CD4-positive, CD25-positive, alpha-beta regulatory T cell (primary cell): ENCODE data around the gene GPS1. TPM values are rescaled to one million over a fixed set of nuclear protein-coding genes. Genes with fewer than 3 reads are reported as not detected.

Experiments used
- ATAC-seq, 2 donors: fragments of 150-1000 bp; cut with Tn5 transposase; one replicate each; pipeline ENCODE4 v1.10.0; 2021; ENCODE audit warnings: low read depth in 2 of 2, moderate number of reproducible peaks in 2 of 2, moderate library complexity in 1 of 2
- DNase-seq, 3 donors: peaks; one replicate each; pipeline versions ENCODE4 v3.0.0 to v3.0.0-alpha.2; 2012 to 2022; ENCODE audit warnings: mixed read lengths in 1 of 3
- H3K27ac ChIP-seq: one replicate; pipeline ENCODE4 v1.7.0; 2013; ENCODE audit warnings: mild to moderate bottlenecking, low read length; ENCODE audit not compliant: insufficient read depth, poor library complexity, severe bottlenecking
- H3K27me3 ChIP-seq: one replicate; pipeline ENCODE4 v1.7.0; 2013; ENCODE audit warnings: low read length; ENCODE audit not compliant: control insufficient read depth, insufficient read depth
- H3K36me3 ChIP-seq: one replicate; pipeline ENCODE4 v1.7.0; 2013; ENCODE audit warnings: mild to moderate bottlenecking, low read length, moderate library complexity; ENCODE audit not compliant: control insufficient read depth, insufficient read depth
- H3K4me1 ChIP-seq: 2 replicates; pipeline ENCODE4 v1.7.0; 2013; ENCODE audit warnings: mild to moderate bottlenecking, low read length; ENCODE audit not compliant: insufficient read depth, control insufficient read depth, poor library complexity, severe bottlenecking
- H3K4me3 ChIP-seq: one replicate; pipeline ENCODE4 v1.7.0; 2013; ENCODE audit warnings: low read depth, mild to moderate bottlenecking, low read length, moderate library complexity
- H3K9me3 ChIP-seq, 2 experiments: 1 replicate in 1 of 2; 2 replicates in 1 of 2; pipeline ENCODE4 v1.7.0; 2013; ENCODE audit warnings: low read length in 2 of 2, mild to moderate bottlenecking in 1 of 2, moderate library complexity in 1 of 2; ENCODE audit not compliant: control insufficient read depth in 2 of 2
- H3K27ac Mint-ChIP-seq, 3 donors: one replicate each; pipeline ENCODE4 v1.8.0; 2020 to 2022; ENCODE audit warnings: mild to moderate bottlenecking in 3 of 3, mixed read lengths in 3 of 3, moderate library complexity in 2 of 3
- H3K27me3 Mint-ChIP-seq: one replicate; pipeline ENCODE4 v1.8.0; 2022; ENCODE audit warnings: mild to moderate bottlenecking, mixed read lengths
- H3K36me3 Mint-ChIP-seq: one replicate; pipeline ENCODE4 v1.8.0; 2020; ENCODE audit warnings: mixed read lengths
- H3K4me1 Mint-ChIP-seq, 4 donors: one replicate each; pipeline ENCODE4 v1.8.0; 2020 to 2022; ENCODE audit warnings: mixed read lengths in 4 of 4, mild to moderate bottlenecking in 1 of 4
- H3K4me3 Mint-ChIP-seq, 4 donors: one replicate each; pipeline ENCODE4 v1.8.0; 2020 to 2022; ENCODE audit warnings: mild to moderate bottlenecking in 4 of 4, mixed read lengths in 4 of 4, moderate library complexity in 3 of 4
- H3K9me3 Mint-ChIP-seq, 7 donors: one replicate each; pipeline ENCODE4 v1.8.0; 2020 to 2022; ENCODE audit warnings: mixed read lengths in 7 of 7, mild to moderate bottlenecking in 3 of 7, moderate library complexity in 2 of 7
- polyA plus RNA-seq, 4 donors: library from polyadenylated mRNA; unstranded; fragments of 300-500 nt; fragmentation: Illumina TruSeq; gene quantifications; one replicate each; pipeline ENCODE4 v1.2.3, GENCODE V29; 2021
- total RNA-seq: library from RNA; stranded (reverse); gene quantifications from one replicate; pipeline ENCODE4 v1.2.3, GENCODE V29; 2022

GPS1 gene
- total and polyA plus RNA-seq, 5 donors from 2014 or later: 87.5 to 170 (median 153) TPM

DNA sequence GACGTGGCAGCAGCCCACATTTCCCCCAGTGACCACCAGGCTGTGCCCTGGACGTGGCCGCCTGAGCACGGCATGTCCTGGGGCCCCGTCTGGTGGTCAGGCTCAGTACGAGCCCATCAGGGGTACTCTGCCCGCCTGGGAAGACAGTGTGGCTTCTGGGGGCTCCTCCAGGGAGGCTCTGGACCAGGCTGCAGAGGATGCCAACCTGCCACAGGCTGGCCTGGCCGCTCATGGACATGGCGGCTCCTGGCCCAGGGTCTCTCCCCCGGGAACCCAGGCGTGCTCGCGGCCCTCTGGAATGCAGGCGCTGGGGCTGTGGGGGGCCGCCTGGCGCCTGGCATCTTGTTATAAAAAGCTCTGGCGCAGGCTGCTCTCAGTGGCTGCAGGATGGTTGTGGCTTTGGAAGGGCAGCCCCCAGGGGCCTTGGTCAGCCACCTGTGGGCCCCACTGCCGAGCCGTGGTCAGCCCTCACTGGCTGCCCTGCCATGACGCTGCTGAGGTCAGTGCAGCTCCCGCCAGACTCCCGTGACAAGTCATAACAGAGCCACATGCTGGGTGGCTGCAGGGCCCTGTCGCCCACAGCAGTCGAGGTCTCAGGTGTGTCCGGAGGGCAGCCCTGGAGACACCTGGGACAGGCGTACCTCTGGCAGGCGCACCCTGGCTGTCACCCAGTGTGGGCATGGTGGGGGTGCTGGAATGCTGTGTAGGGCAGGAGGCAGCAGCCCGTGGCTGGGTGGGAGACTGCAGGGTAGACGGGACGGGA is 44.0 kb upstream of the GPS1 start:
- no peaks in the 10 kb centered on the region for H3K27me3 Mint-ChIP-seq
- no peak overlapping the region for H3K27ac Mint-ChIP-seq
- Histone ChIP-seq H3K36me3 (no peaks in the 10 kb centered on the region), H3K27me3 (no peaks in the 10 kb centered on the region), H3K4me3 (no peak overlapping the region), H3K4me1 (no peaks in the 10 kb centered on the region), H3K27ac (no peak overlapping the region), H3K9me3 (no peaks in the 10 kb centered on the region)
- no peak for DNase-seq
- no peak overlapping the region for H3K4me3 Mint-ChIP-seq
- H3K9me3 Mint-ChIP-seq: no peaks in the 10 kb centered on the region
- ATAC-seq: no peak
- no peaks in the 10 kb centered on the region for H3K4me1 Mint-ChIP-seq
- H3K36me3 Mint-ChIP-seq: no peaks in the 10 kb centered on the region

DNA sequence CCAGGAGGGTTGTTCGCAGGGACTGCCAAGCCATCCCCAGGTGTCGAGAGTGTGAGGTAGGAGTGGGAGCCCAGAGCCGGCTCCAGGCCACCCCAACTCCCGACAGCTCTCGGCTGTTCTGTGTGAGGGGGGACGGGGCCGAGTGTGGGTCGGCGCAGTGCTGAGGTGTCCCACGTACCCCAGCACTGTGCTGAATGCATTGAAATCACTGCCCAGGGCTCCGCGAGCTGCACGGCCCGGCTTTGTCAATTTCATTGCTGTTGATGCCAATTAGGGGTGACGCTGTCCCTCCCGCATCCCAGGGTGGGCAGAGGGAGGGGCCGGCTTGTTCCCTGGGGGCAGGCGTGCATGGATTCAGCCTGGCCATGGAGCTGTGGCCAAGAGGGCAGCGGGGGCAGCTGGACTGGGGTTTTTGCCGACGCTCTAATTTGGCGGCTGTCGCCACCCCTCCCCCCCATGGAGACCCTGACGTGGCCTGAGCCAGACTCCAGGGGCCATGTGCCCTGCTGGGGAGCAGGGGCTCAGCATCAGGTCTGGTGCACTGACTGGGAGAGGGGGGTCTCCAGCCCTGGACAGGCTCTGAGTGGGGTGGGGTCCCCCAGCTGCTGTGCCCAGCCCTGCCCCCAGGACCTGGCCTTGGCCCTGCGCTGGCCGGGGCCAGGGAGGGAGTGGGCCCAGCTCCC is 43.3 kb upstream of the GPS1 start:
- Mint-ChIP-seq H3K4me1 (no peaks in the 10 kb centered on the region), H3K9me3 (no peaks in the 10 kb centered on the region), H3K4me3 (no peak overlapping the region), H3K27me3 (no peaks in the 10 kb centered on the region), H3K27ac (no peak overlapping the region), H3K36me3 (no peaks in the 10 kb centered on the region)
- H3K4me1 ChIP-seq: no peaks in the 10 kb centered on the region
- DNase-seq: no peak
- ATAC-seq: no peak
- no peak overlapping the region for H3K4me3 ChIP-seq
- H3K36me3 ChIP-seq: no peaks in the 10 kb centered on the region
- H3K27me3 ChIP-seq: no peaks in the 10 kb centered on the region
- no peak overlapping the region for H3K27ac ChIP-seq
- H3K9me3 ChIP-seq: no peaks in the 10 kb centered on the region

DNA sequence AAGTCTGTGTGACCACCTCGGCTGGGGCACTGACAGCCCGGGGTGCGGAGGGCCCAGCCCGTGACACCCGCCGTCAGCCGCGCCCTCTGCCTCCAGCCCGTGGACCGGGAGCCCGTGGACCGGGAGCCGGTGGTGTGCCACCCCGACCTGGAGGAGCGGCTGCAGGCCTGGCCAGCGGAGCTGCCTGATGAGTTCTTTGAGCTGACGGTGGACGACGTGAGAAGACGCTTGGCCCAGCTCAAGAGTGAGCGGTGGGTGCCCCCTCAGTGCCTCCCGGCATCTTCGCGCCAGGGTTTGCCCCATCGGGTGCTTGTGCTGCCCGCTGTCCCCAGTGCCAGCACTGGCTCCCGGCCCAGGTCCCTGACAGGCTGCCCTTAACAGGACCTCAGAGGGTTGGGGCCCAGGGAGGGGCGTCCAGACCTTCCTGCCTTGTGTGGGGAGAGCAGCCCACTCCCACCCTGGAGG is 42.7 kb upstream of the GPS1 start:
- Mint-ChIP-seq H3K27me3 (no peaks in the 10 kb centered on the region), H3K36me3 (no peaks in the 10 kb centered on the region), H3K27ac (no peak overlapping the region), H3K4me1 (no peaks in the 10 kb centered on the region), H3K9me3 (no peaks in the 10 kb centered on the region), H3K4me3 (no peak overlapping the region)
- no peak overlapping the region for H3K4me3 ChIP-seq
- H3K27ac ChIP-seq: no peak overlapping the region
- H3K27me3 ChIP-seq: no peaks in the 10 kb centered on the region
- no peak for ATAC-seq
- no peaks in the 10 kb centered on the region for H3K9me3 ChIP-seq
- H3K4me1 ChIP-seq: no peaks in the 10 kb centered on the region
- H3K36me3 ChIP-seq: no peaks in the 10 kb centered on the region
- DNase-seq: no peak

DNA sequence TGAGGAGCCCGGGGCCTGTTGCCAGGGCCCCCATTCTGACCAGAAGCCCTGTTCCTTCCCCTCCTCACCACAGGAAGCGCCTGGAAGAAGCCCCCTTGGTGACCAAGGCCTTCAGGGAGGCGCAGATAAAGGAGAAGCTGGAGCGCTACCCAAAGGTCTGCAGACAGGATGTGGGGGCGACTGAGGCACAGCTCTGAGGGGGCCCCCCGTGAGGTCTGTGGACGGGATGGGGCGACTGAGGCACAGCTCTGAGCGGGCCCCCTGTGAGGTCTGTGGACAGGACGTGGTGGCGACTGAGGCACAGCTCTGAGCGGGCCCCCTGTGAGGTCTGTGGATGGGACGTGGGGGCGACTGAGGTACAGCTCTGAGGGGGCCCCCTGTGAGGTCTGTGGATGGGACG is 42.3 kb upstream of the GPS1 start:
- Mint-ChIP-seq H3K27me3 (no peaks in the 10 kb centered on the region), H3K27ac (no peak overlapping the region), H3K9me3 (no peaks in the 10 kb centered on the region), H3K4me3 (no peak overlapping the region), H3K4me1 (no peaks in the 10 kb centered on the region), H3K36me3 (no peaks in the 10 kb centered on the region)
- H3K4me3 ChIP-seq: no peak overlapping the region
- DNase-seq: no peak
- H3K27ac ChIP-seq: no peak overlapping the region
- no peaks in the 10 kb centered on the region for H3K4me1 ChIP-seq
- ATAC-seq: no peak
- H3K9me3 ChIP-seq: no peaks in the 10 kb centered on the region
- no peaks in the 10 kb centered on the region for H3K27me3 ChIP-seq
- H3K36me3 ChIP-seq: no peaks in the 10 kb centered on the region

DNA sequence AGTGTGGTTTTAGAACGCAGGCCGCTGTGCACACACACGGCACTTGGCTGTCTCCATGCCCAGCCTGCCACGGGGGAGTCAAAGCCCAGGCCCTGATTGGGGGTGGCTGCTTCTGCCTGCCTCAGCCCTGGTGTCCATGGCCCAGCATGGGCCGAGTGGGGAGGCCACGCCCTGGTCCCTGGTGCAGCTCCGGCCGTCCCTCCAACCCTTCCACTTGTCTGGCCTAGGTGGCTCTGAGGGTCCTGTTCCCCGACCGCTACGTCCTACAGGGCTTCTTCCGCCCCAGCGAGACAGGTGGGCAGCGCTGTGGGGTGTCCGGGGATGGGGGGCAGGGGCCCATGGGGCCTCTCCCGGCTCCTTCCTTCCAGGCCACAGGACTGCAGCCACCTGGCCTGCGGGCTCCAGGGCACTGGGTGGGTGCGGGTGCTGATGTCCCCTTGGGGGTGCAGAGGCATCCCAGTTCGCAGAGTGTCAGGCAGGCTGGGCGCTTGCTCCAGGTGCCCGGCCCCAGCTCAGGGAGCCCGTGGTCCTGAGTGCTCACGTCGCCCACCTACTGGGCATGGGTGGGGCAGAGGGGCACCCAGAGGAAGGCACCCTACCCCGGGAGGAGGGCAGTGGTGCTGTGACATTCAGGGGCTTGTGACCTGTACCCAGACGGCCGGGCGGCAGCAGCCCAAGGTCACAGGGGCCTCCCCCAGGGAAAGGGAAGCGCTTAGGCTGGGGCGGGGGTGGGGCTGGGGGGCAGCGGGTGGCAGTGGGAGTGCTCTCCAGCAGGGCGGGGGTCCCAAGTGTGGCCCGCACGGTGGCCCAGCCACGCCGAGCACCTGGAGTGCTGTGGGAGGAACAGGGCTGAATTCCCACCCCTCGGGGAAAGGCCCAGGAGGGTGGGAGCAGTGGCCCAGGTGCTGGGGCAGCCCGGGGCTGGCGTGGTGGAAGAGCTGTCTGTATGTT is 40.8 kb upstream of the GPS1 start:
- H3K9me3 ChIP-seq: no peaks in the 10 kb centered on the region
- Mint-ChIP-seq H3K4me3 (no peak overlapping the region), H3K27ac (no peak overlapping the region), H3K4me1 (no peaks in the 10 kb centered on the region), H3K9me3 (no peaks in the 10 kb centered on the region), H3K27me3 (no peaks in the 10 kb centered on the region), H3K36me3 (no peaks in the 10 kb centered on the region)
- no peaks in the 10 kb centered on the region for H3K27me3 ChIP-seq
- ATAC-seq (no peak), DNase-seq (no peak)
- no peak overlapping the region for H3K27ac ChIP-seq
- H3K4me1 ChIP-seq: no peaks in the 10 kb centered on the region
- no peak overlapping the region for H3K4me3 ChIP-seq
- no peaks in the 10 kb centered on the region for H3K36me3 ChIP-seq

DNA sequence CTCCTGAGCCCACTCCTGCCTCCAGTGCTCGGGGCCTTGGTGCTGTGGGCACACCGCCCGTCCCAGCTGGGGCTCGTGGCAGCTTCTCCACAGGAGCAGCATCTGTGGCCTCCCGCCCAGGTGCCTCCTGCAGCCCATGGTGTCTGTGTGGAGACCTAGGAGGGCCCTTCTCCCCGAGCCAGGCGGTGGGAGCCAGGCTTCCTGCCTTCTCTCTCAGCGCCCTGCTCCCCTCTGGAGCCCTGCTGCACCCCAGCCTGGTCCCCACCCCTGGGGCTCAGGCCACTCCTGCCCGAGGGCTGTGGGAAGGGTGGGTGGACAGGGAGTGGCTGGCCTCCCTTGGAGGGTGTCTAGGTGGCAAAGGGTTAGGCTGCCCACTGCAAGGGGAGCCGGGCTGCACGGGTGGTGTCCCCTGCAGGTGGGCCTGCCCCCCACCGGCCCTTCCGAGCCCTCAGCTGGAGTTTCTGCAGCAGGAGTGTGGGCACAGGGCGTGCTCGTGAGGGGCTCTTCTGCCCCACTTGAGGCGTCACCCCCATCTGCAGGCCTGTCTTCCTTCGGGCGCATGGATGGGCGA is 40.0 kb upstream of the GPS1 start:
- ATAC-seq (no peak), DNase-seq (no peak)
- no peak overlapping the region for H3K27ac Mint-ChIP-seq
- no peak overlapping the region for H3K4me3 Mint-ChIP-seq
- Histone ChIP-seq H3K27ac (no peak overlapping the region), H3K36me3 (no peaks in the 10 kb centered on the region), H3K4me3 (no peak overlapping the region), H3K9me3 (no peaks in the 10 kb centered on the region), H3K27me3 (no peaks in the 10 kb centered on the region), H3K4me1 (no peaks in the 10 kb centered on the region)
- H3K27me3 Mint-ChIP-seq: no peaks in the 10 kb centered on the region
- H3K9me3 Mint-ChIP-seq: no peaks in the 10 kb centered on the region
- no peaks in the 10 kb centered on the region for H3K36me3 Mint-ChIP-seq
- no peaks in the 10 kb centered on the region for H3K4me1 Mint-ChIP-seq

DNA sequence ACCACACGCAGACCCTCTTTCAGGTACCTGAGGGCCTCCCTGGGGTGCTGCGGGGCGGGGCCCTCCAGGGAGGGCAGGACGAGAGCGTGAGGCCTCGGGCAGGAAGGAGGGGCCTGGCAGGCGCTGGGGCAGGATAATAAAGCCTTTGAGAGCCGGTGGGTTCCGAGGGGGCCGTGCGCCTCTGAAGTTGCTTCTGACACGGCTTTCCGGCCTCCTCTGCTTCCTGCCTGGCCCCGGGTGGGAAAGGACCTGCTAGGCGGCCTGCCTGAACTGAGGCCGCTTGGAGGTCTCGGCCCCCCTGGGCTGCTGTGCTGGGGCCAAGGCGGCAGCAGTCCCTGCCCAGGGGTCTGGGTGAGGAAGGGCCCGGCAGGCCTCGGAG is 39.4 kb upstream of the GPS1 start:
- Histone ChIP-seq H3K4me1 (no peaks in the 10 kb centered on the region), H3K27me3 (no peaks in the 10 kb centered on the region), H3K4me3 (no peak overlapping the region), H3K27ac (no peak overlapping the region), H3K9me3 (no peaks in the 10 kb centered on the region), H3K36me3 (no peaks in the 10 kb centered on the region)
- no peak overlapping the region for H3K4me3 Mint-ChIP-seq
- no peaks in the 10 kb centered on the region for H3K27me3 Mint-ChIP-seq
- no peaks in the 10 kb centered on the region for H3K9me3 Mint-ChIP-seq
- ATAC-seq (peak in 1 of 2 donors; percentile 8), DNase-seq (no peak)
- H3K36me3 Mint-ChIP-seq: no peaks in the 10 kb centered on the region
- no peak overlapping the region for H3K27ac Mint-ChIP-seq
- no peaks in the 10 kb centered on the region for H3K4me1 Mint-ChIP-seq
